ENCODE measurements around the gene LIPA. TPM values are rescaled to one million over a fixed set of nuclear protein-coding genes. Genes with fewer than 3 reads are reported as not detected.

LIPA gene
- total and polyA plus RNA-seq, 4 experiments from 2014 or later = 55.5 to 147 (median 75.8) TPM

- no peaks in the 10 kb centered on the region for H3K36me3 ChIP-seq (ENCODE audit: insufficient read depth, low read length)
- Mint-ChIP-seq H3K27me3 (no peaks in the 10 kb centered on the region), H3K9me3 (no peaks in the 10 kb centered on the region), H3K4me3 (no peak overlapping the region), H3K36me3 (peaks cover 12 to 32% of the 10 kb centered on the region in 2 donors), H3K4me1 (peaks cover 7 to 11% (median 9%) of the 10 kb centered on the region in 4 donors), H3K27ac (no peak overlapping the region)
- intact Hi-C loops (cut with micrococcal nuclease) = no loop called here
- ChIA-PET POLR2A (ENCODE audit: partially characterized antibody) (no interaction called here), CTCF (ENCODE audit: partially characterized antibody) (interaction anchor here (0.9 to 5.4 kb wide), 6 partner anchors 17 to 296 kb away, joined by 3 to 108 read pairs (median 7); no protein-coding TSS in a partner anchor)
- H3K4me1 ChIP-seq (ENCODE audit: insufficient read depth, low read length) = peaks cover 7% of the 10 kb centered on the region
- H3K4me3 ChIP-seq (ENCODE audit: low read length in 2 of 2) = no peak overlapping the region
- H3K27ac ChIP-seq (ENCODE audit: low read depth, low read length) = no peak overlapping the region
- H3K27me3 ChIP-seq (ENCODE audit: insufficient read depth, low read length) = no peaks in the 10 kb centered on the region
- no peak for DNase-seq
- H3K9me3 ChIP-seq (ENCODE audit: control insufficient read depth in 1 of 2, low read length in 2 of 2) = no peaks in the 10 kb centered on the region
These were observed 31.9 kb downstream of the LIPA start for GRCh38 chr10:89219513-89220218.

DNA sequence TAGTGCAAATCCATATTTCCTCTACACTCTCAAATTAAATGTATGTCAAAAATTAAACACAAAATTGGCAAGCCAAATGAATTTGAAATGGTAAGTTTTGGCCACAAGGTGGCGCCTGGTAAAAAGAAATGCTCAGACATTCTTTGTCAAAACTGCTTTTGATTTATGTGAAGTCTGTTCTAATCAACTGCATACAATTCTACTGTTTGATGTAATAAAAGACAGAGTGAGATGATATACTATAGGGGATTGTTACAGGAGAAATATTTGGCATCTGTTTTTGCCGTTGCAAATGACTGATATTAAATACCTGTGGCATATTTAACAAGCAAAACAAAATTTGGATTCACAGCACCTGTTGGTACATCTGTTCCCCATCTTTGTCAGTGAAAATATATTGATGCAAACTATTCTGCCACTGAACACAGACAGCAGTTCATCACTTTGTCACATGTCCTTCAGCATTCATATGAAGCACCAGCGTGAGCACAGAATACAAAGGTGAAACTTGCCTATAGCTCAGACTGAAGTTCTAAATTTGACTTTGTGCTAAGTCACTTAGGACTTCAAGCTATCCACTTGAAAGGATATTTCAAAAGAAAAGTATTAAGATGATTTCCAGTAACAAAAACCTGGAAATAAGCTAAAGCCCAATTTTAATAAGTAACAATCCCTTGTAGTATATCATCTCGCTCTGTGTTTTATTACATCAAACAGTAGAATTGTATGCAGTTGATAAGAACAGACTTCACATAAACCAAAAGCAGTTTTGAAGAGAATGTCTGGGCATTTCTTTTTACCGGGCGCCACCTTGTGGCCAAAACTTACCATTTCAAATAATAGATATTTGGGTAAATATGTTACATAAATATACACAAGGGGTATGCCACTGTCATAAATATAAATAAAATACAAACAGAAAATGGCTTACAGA is 34.3 kb downstream of the LIPA start:
- Histone ChIP-seq H3K27ac (ENCODE audit: low read depth, low read length) (peak overlapping the region; percentile 33), H3K4me3 (ENCODE audit: low read length in 2 of 2) (no peak overlapping the region)
- CTCF ChIA-PET (ENCODE audit: partially characterized antibody) = interaction anchor here (0.7 to 5.4 kb wide), 54 partner anchors 9 to 652 kb away, joined by 3 to 108 read pairs (median 4); partner anchors contain the start of genes CH25H, IFIT5, LIPA and STAMBPL1

GRCh38 chr10:89216056-89216455 is 35.5 kb downstream of the LIPA start:
- no peak overlapping the region for H3K27ac Mint-ChIP-seq
- CTCF ChIA-PET (ENCODE audit: partially characterized antibody) = interaction anchor here (0.8 to 4.2 kb wide), 17 partner anchors 9 to 380 kb away, joined by 3 to 92 read pairs (median 6); partner anchors contain the start of genes CH25H, FAS and LIPA
- Histone ChIP-seq H3K4me1 (ENCODE audit: insufficient read depth, low read length) (peaks cover 7% of the 10 kb centered on the region), H3K27me3 (ENCODE audit: insufficient read depth, low read length) (no peaks in the 10 kb centered on the region), H3K9me3 (ENCODE audit: control insufficient read depth in 1 of 2, low read length in 2 of 2) (no peaks in the 10 kb centered on the region), H3K27ac (ENCODE audit: low read depth, low read length) (no peak overlapping the region), H3K36me3 (ENCODE audit: insufficient read depth, low read length) (no peaks in the 10 kb centered on the region), H3K4me3 (ENCODE audit: low read length in 2 of 2) (no peak overlapping the region)
- H3K4me3 Mint-ChIP-seq = no peak overlapping the region
- no peak for DNase-seq
- H3K27me3 Mint-ChIP-seq = no peaks in the 10 kb centered on the region
- peaks cover 9 to 11% (median 10%) of the 10 kb centered on the region in 4 donors for H3K4me1 Mint-ChIP-seq
- peaks cover 14 to 16% of the 10 kb centered on the region in 2 donors for H3K36me3 Mint-ChIP-seq
- intact Hi-C loops (cut with micrococcal nuclease) = no loop called here
- POLR2A ChIA-PET (ENCODE audit: partially characterized antibody) = interaction anchor here (1.3 kb wide), 1 partner anchor 9 kb away, joined by 4 read pairs; the partner anchor contains the start of gene CH25H
- no peaks in the 10 kb centered on the region for H3K9me3 Mint-ChIP-seq

More for the DNA sequence above, 34.3 kb downstream of the LIPA start:
- Mint-ChIP-seq H3K9me3 (no peaks in the 10 kb centered on the region), H3K4me1 (peaks cover 9 to 11% (median 10%) of the 10 kb centered on the region in 4 donors), H3K36me3 (peaks cover 18 to 21% of the 10 kb centered on the region in 2 donors), H3K27ac (peak overlapping the region in 4 of 7 donors; percentile 4 to 90 (median 70)), H3K27me3 (no peaks in the 10 kb centered on the region), H3K4me3 (peak overlapping the region in 2 of 8 donors; percentile 29 to 67)
- intact Hi-C loops (cut with micrococcal nuclease) = loop anchor here (1.0 kb wide), 7 partner anchors 34 to 529 kb away; partner anchors contain the start of gene LIPA
- no peaks in the 10 kb centered on the region for H3K27me3 ChIP-seq (ENCODE audit: insufficient read depth, low read length)
- POLR2A ChIA-PET (ENCODE audit: partially characterized antibody) = interaction anchor here (1.0 to 1.8 kb wide), 5 partner anchors 34 to 635 kb away, joined by 3 to 8 read pairs (median 4); partner anchors contain the start of genes FAS and LIPA
- peaks cover 7% of the 10 kb centered on the region for H3K4me1 ChIP-seq (ENCODE audit: insufficient read depth, low read length)
- H3K9me3 ChIP-seq (ENCODE audit: control insufficient read depth in 1 of 2, low read length in 2 of 2) = no peaks in the 10 kb centered on the region
- H3K36me3 ChIP-seq (ENCODE audit: insufficient read depth, low read length) = no peaks in the 10 kb centered on the region
- peak; percentile 59 to 64 (median 61) for DNase-seq

DNA sequence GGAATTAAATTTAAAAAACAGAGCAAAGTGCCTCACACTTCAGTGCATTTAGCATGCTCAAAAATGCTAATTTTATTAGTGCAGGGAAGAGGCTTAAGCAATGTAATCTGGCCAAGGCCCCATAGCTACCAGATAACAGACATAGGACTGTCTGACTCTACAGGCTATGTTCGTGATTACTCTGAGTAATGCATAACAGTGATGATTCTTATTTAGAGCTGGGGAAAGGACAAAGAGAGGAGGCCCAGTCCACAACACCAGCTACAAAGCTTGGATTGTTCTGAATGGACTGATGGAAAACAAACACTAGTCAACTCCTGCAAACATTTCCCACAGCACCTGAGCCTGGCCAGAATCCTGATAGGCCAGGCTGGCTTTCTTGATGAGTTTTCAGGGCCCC is 36.1 kb downstream of the LIPA start:
- Mint-ChIP-seq H3K27me3 (no peaks in the 10 kb centered on the region), H3K4me1 (peaks cover 9 to 11% (median 10%) of the 10 kb centered on the region in 4 donors), H3K36me3 (peaks cover 10 to 12% of the 10 kb centered on the region in 2 donors), H3K27ac (no peak overlapping the region), H3K4me3 (no peak overlapping the region), H3K9me3 (no peaks in the 10 kb centered on the region)
- Histone ChIP-seq H3K4me1 (ENCODE audit: insufficient read depth, low read length) (peaks cover 7% of the 10 kb centered on the region), H3K9me3 (ENCODE audit: control insufficient read depth in 1 of 2, low read length in 2 of 2) (no peaks in the 10 kb centered on the region), H3K27me3 (ENCODE audit: insufficient read depth, low read length) (no peaks in the 10 kb centered on the region), H3K27ac (ENCODE audit: low read depth, low read length) (no peak overlapping the region), H3K4me3 (ENCODE audit: low read length in 2 of 2) (no peak overlapping the region), H3K36me3 (ENCODE audit: insufficient read depth, low read length) (no peaks in the 10 kb centered on the region)
- intact Hi-C loops (cut with micrococcal nuclease) = no loop called here
- ChIA-PET CTCF (ENCODE audit: partially characterized antibody) (interaction anchor here (0.8 to 4.2 kb wide), 19 partner anchors 9 to 380 kb away, joined by 3 to 92 read pairs (median 6); partner anchors contain the start of genes CH25H, FAS and LIPA), POLR2A (ENCODE audit: partially characterized antibody) (interaction anchor here (1.3 kb wide), 1 partner anchor 9 kb away, joined by 4 read pairs; the partner anchor contains the start of gene CH25H)
- DNase-seq = no peak

DNA sequence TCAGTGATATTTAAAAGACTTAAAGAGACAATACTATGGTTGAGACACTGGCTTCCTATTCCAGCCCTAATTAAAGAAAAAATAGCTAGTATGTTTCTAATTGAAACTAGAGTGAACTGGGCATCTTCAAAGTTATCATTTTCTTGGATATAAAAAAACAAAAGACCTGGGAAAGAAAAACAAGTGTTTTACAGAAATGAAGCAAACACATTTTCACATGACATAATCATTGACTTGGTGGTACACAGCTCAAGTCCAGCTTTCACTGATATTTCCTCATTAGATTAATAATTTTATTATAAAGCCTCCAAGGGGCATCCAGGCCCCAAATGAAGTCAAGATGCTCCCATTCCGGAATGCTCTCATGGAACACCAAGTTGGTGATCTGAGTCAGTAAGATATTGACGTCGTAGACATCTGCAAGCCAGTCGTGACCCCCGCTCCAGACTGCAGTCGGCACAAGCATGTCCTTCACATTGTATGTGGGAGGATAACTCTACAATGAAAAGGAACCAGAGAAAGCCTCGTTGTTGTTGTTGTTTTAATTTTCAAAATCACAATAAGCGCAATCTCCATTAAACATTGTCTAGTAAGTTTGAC is 36.9 kb downstream of the LIPA start:
- POLR2A ChIA-PET (ENCODE audit: partially characterized antibody) = interaction anchor here (0.9 to 1.3 kb wide), 3 partner anchors 8 to 186 kb away, joined by 3 to 5 read pairs (median 4); partner anchors contain the start of gene CH25H
- intact Hi-C loops (cut with micrococcal nuclease) = no loop called here

GRCh38 chr10:89213191-89213808 is 38.3 kb downstream of the LIPA start:
- no peak overlapping the region for H3K4me3 ChIP-seq (ENCODE audit: low read length in 2 of 2)
- H3K27me3 ChIP-seq (ENCODE audit: insufficient read depth, low read length) = peaks cover 2% of the 10 kb centered on the region
- no peak overlapping the region for H3K27ac ChIP-seq (ENCODE audit: low read depth, low read length)
- H3K36me3 ChIP-seq (ENCODE audit: insufficient read depth, low read length) = no peaks in the 10 kb centered on the region
- DNase-seq = peak in 4 of 5 donors; percentile 41 to 47 (median 46)
- H3K36me3 Mint-ChIP-seq = peaks cover 5 to 10% of the 10 kb centered on the region in 2 donors
- no peaks in the 10 kb centered on the region for H3K9me3 Mint-ChIP-seq
- H3K9me3 ChIP-seq (ENCODE audit: control insufficient read depth in 1 of 2, low read length in 2 of 2) = no peaks in the 10 kb centered on the region
- no peak overlapping the region for H3K27ac Mint-ChIP-seq
- H3K27me3 Mint-ChIP-seq = peaks cover 6 to 9% of the 10 kb centered on the region in 2 donors
- POLR2A ChIA-PET (ENCODE audit: partially characterized antibody) = interaction anchor here (0.9 kb wide), 1 partner anchor 183 kb away, joined by 5 read pairs; no protein-coding TSS in a partner anchor
- CTCF ChIA-PET (ENCODE audit: partially characterized antibody) = interaction anchor here (0.6 to 4.2 kb wide), 28 partner anchors 8 to 378 kb away, joined by 3 to 92 read pairs (median 4); partner anchors contain the start of genes FAS, IFIT1 and LIPA
- H3K4me3 Mint-ChIP-seq = peak overlapping the region in 1 of 8 donors; percentile 11
- H3K4me1 Mint-ChIP-seq = peaks cover 9 to 11% (median 11%) of the 10 kb centered on the region in 4 donors
- intact Hi-C loops (cut with micrococcal nuclease) = loop anchor here (1.0 kb wide), 3 partner anchors 183 to 378 kb away; no protein-coding TSS in a partner anchor
- peaks cover 10% of the 10 kb centered on the region for H3K4me1 ChIP-seq (ENCODE audit: insufficient read depth, low read length)

More for the DNA sequence above, 36.9 kb downstream of the LIPA start:
- H3K36me3 ChIP-seq (ENCODE audit: insufficient read depth, low read length) = no peaks in the 10 kb centered on the region
- peaks cover 9 to 10% of the 10 kb centered on the region in 2 donors for H3K36me3 Mint-ChIP-seq
- no peaks in the 10 kb centered on the region for H3K9me3 Mint-ChIP-seq
- peaks cover 1 to 3% of the 10 kb centered on the region in 2 donors for H3K27me3 Mint-ChIP-seq
- no peaks in the 10 kb centered on the region for H3K9me3 ChIP-seq (ENCODE audit: control insufficient read depth in 1 of 2, low read length in 2 of 2)
- no peaks in the 10 kb centered on the region for H3K27me3 ChIP-seq (ENCODE audit: insufficient read depth, low read length)
- no peak overlapping the region for H3K4me3 ChIP-seq (ENCODE audit: low read length in 2 of 2)
- no peak overlapping the region for H3K27ac ChIP-seq (ENCODE audit: low read depth, low read length)
- H3K4me3 Mint-ChIP-seq = no peak overlapping the region
- H3K4me1 ChIP-seq (ENCODE audit: insufficient read depth, low read length) = peaks cover 7% of the 10 kb centered on the region
- CTCF ChIA-PET (ENCODE audit: partially characterized antibody) = interaction anchor here (0.8 to 4.2 kb wide), 36 partner anchors 8 to 382 kb away, joined by 3 to 92 read pairs (median 5); partner anchors contain the start of genes CH25H, FAS, IFIT1 and LIPA
- no peak overlapping the region for H3K27ac Mint-ChIP-seq
- no peak for DNase-seq
- peaks cover 9 to 11% (median 10%) of the 10 kb centered on the region in 4 donors for H3K4me1 Mint-ChIP-seq

All from CD4-positive, alpha-beta memory T cell (primary cell).